GM13977 (cell line): Measurements from ENCODE around the gene CYLD.

Experiments used
- DNase-seq: peaks from one replicate; pipeline ENCODE4 v3.0.0; 2012; ENCODE audit warnings: low spot score
- CTCF ChIP-seq: IDR thresholded peaks from 2 replicates; pipeline ENCODE4 v1.5.1; 2012; ENCODE audit warnings: mild to moderate bottlenecking, control low read depth; ENCODE audit not compliant: insufficient read depth; ENCODE audit errors: extremely low read depth, missing control alignments
- in situ Hi-C: fragments of 300-500 bp; cut with MboI; formaldehyde crosslinking; loops from one replicate; pipeline ENCODE4 v1.12.0; 2022; ENCODE audit warnings: low sequenced_read_pairs, low pct_unique_long_range_greater_than_20kb, mixed read lengths, inconsistent platforms; ENCODE audit not compliant: unreplicated experiment

CYLD gene

GRCh38 chr16:50830698-50831097, 88.8 kb downstream of the CYLD start:
- no peak for TF ChIP-seq CTCF
- no peak for DNase-seq
- in situ Hi-C loops: no loop called here

- DNase-seq: no peak
- no peak for TF ChIP-seq CTCF
- in situ Hi-C loops: no loop called here
Observed at GRCh38 chr16:50831751-50832150, 89.9 kb downstream of the CYLD start.

GRCh38 chr16:50833929-50834328, 92.0 kb downstream of the CYLD start:
- DNase-seq: no peak
- no peak for TF ChIP-seq CTCF
- in situ Hi-C loops: no loop called here

GRCh38 chr16:50834701-50835100, 92.8 kb downstream of the CYLD start:
- TF ChIP-seq CTCF: no peak
- in situ Hi-C loops: no loop called here
- DNase-seq: no peak

- in situ Hi-C loops: no loop called here
- no peak for DNase-seq
- no peak for TF ChIP-seq CTCF
Observed at GRCh38 chr16:50835358-50836060, 93.6 kb downstream of the CYLD start.

GRCh38 chr16:50836121-50836621, 94.3 kb downstream of the CYLD start:
- no peak for DNase-seq
- in situ Hi-C loops: no loop called here
- TF ChIP-seq CTCF: no peak

GRCh38 chr16:50837324-50837723, 95.4 kb downstream of the CYLD start:
- TF ChIP-seq CTCF: no peak
- no peak for DNase-seq
- in situ Hi-C loops: no loop called here
